Body of pancreas (tissue), 4 donors: Measurements from ENCODE around the gene KLHL29.
"Not testable (repeated sequence)": the region's sequence is repeated elsewhere in the genome, so short reads cannot be mapped to it uniquely, and the experiment has no call there.

Experiments
- CTCF ChIP-seq, 7 experiments: fragments of 450-650 bp in 4 of 7; fragments of 200-600 bp in 3 of 7; sonication (generic) in 3 of 7; IDR thresholded peaks; one replicate each; pipeline ENCODE4 v1.5.1; 2016 to 2019; ENCODE audit warnings: antibody characterized with exemption in 7 of 7
- POLR2A ChIP-seq, 3 donors: fragments of 450-650 bp; IDR thresholded peaks; one replicate each; pipeline ENCODE4 v1.6.1; 2016; ENCODE audit warnings: antibody characterized with exemption in 3 of 3, mild to moderate bottlenecking in 2 of 3

GRCh38 chr2:23348093-23348481 is 36.9 kb upstream of the KLHL29 start:
- not testable (repeated sequence) for TF ChIP-seq CTCF, POLR2A (IDR thresholded peaks at IDR 0.05)
